AG04449 (cell line): Measurements from ENCODE around the gene MT2A.

Experiments used
- CTCF ChIA-PET: fragments of 350-600 bp; formaldehyde crosslinking; extraction: SDS; loops from one replicate; lab custom pipeline; 2021; ENCODE audit warnings: antibody characterized with exemption; lab: Yijun Ruan, JAX
- POLR2A ChIA-PET: fragments of 400-600, 350-600 bp; formaldehyde crosslinking; extraction: SDS; loops from one replicate; lab custom pipeline; 2020; ENCODE audit warnings: antibody characterized with exemption, inconsistent platforms; lab: Yijun Ruan, JAX
- DNase-seq: peaks from one replicate; pipeline ENCODE4 v3.0.0-alpha.2; 2010; ENCODE audit warnings: low read depth, low spot score
- H3K4me3 ChIP-seq: 2 replicates; pipeline ENCODE4 v1.5.1; 2011; ENCODE audit warnings: low read depth, mild to moderate bottlenecking, control low read depth, low read length
- TF ChIP-seq, protein P1 (sequence below): IDR thresholded peaks from one replicate; pipeline ENCODE4 v1.5.1; 2011; ENCODE audit warnings: mild to moderate bottlenecking, moderate library complexity, low read length, control low read depth, inconsistent platforms; ENCODE audit not compliant: insufficient read depth; ENCODE audit errors: missing control alignments

The MT2A gene

GRCh38 chr16:56613706-56614105, 5.3 kb downstream of the MT2A start:
- ChIA-PET POLR2A (interaction anchor here (17.5 kb wide), 1 partner anchor 12 kb away, joined by 263 read pairs; the partner anchor contains the start of gene MT1E), CTCF (interaction anchor here (1.2 to 2.8 kb wide), 3 partner anchors 10 to 89 kb away, joined by 4 to 12 read pairs (median 11); no protein-coding TSS in a partner anchor)
- TF ChIP-seq, protein P1, sequence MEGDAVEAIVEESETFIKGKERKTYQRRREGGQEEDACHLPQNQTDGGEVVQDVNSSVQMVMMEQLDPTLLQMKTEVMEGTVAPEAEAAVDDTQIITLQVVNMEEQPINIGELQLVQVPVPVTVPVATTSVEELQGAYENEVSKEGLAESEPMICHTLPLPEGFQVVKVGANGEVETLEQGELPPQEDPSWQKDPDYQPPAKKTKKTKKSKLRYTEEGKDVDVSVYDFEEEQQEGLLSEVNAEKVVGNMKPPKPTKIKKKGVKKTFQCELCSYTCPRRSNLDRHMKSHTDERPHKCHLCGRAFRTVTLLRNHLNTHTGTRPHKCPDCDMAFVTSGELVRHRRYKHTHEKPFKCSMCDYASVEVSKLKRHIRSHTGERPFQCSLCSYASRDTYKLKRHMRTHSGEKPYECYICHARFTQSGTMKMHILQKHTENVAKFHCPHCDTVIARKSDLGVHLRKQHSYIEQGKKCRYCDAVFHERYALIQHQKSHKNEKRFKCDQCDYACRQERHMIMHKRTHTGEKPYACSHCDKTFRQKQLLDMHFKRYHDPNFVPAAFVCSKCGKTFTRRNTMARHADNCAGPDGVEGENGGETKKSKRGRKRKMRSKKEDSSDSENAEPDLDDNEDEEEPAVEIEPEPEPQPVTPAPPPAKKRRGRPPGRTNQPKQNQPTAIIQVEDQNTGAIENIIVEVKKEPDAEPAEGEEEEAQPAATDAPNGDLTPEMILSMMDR, result no peak
- DNase-seq, result no peak
- H3K4me3 ChIP-seq, result no peak overlapping the region

DNA sequence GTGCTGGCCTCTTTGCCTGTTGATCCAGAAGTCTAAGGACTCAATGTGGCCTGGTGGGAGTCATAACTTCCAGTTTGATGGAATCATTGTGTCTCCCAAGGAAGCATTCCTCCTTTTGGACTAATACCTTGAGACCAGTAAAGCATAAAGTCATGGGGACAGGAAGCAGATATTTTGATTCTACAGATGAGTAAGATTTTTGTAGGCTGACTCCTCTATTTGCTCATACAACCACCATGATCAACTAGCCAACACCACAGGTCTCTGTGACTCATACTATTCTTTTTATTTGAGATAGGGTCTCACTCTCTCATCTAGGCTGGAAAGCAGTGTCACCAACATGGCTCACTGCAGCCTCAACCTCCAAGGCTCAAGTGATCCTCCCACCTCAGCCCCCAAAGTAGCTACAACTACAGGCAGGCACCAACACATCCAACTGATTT, 6.2 kb downstream of the MT2A start:
- H3K4me3 ChIP-seq, result no peak overlapping the region
- ChIA-PET POLR2A (interaction anchor here (17.5 kb wide), 1 partner anchor 12 kb away, joined by 263 read pairs; the partner anchor contains the start of gene MT1E), CTCF (no interaction called here)
- TF ChIP-seq, protein P1, result no peak
- DNase-seq, result no peak

DNA sequence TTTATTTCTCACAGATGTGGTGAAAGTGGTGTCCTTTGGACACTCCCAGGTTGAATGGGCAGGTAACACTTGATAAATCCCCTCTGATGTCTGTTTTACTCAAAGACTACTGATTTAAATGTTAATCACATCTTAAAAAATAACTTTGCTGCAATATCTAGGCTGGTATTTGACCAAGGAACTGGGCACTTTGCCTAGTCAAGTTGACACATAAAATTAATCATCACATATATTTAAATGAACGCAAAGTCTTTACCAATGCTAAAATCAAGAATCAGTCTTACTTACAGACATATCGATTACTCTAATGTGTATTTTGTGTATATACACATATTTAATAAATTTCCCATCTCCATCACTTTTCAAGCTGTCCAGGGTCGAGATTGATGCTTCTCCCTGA, 7.0 kb downstream of the MT2A start:
- ChIA-PET CTCF (interaction anchor here (1.0 to 1.4 kb wide), 2 partner anchors 15 to 87 kb away, joined by 3 to 4 read pairs; no protein-coding TSS in a partner anchor), POLR2A (interaction anchor here (17.5 kb wide), 1 partner anchor 11 kb away, joined by 263 read pairs; the partner anchor contains the start of gene MT1E)
- TF ChIP-seq, protein P1, result no peak
- DNase-seq, result no peak
- H3K4me3 ChIP-seq, result no peak overlapping the region

DNA sequence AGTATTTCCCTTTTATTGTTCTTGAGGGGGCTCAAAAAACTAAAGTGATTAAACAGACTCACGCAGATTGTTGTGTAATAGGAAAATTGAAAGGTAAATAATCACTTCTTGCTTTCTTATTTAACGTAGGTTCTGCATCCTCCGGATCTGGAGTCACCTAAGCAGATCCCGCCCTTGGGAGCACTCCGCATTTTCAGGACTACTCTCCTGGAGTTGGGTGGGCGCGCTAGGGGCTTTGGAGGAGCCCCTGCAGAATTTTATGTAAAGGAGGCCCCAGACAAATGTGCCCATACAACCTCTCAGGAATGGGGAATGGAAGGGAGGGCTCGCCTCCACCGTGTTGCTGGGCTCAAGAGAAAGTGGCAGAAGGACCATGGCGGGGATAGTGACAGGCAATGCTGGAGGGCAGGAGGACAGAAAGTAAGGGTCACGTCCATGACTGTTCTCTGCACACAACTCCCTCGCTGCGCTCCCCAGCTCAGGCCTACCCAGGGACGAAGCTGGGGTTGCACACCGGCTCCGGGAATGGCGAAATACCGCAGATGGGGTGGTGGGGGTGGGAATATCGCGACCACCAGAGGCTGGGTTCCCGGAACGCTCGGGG, 8.3 kb downstream of the MT2A start:
- ChIA-PET CTCF (interaction anchor here (1.6 kb wide), 1 partner anchor 9 kb away, joined by 4 read pairs; the partner anchor contains the start of gene MT1E), POLR2A (interaction anchor here (1.2 to 17.5 kb wide), 2 partner anchors 8 to 9 kb away, joined by 8 to 263 read pairs; partner anchors contain the start of genes MT1E and MT2A)
- TF ChIP-seq, protein P1, result no peak
- no peak for DNase-seq
- H3K4me3 ChIP-seq, result peak overlapping the region; percentile 25

DNA sequence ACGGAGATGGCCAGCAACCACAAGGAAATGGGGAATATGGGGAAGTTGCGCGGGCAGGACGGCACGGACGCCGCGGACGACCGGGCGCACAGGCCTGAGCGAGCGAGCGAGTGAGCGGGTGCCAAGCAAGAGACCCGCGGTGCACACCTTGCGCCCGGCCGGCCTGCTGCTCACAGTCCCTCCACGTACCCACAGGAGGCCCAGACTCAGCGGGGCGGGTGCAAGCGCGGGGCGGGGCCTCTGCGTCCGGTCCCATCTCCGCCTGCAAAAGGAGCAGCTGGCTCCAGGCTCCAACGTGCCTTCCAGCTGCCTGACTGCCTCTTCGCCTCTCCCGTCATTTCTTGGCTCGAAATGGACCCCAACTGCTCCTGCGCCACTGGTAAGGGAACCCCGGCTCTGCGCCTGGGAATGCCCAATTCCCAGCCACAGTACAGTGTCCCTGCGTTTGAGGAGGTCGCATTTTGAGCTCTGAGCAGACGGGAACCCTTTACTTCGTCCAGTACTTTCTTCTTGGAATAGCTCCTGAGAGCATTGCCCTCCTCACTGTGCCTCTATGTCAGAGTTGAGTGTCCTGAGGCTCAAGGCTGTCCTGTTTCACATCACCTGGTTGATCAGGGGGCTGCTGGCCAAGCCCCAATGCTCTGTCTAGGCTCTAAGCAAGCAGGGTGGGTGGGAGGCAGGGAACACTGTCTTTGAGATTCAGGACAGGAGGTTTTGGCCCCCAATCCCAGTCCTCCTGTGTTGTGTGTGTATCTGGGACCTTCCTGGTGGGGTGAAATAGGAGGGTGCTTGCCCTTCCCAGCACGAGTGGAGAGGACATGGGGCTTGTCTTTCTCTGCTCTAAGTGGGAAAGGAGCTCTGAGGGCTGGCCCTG, 9.1 kb downstream of the MT2A start:
- TF ChIP-seq, protein P1, result no peak
- H3K4me3 ChIP-seq, result peak overlapping the region; percentile 25
- DNase-seq, result no peak
- ChIA-PET CTCF (interaction anchor here (1.2 to 1.6 kb wide), 2 partner anchors 8 to 10 kb away, joined by 3 to 4 read pairs; partner anchors contain the start of genes MT1E and MT2A), POLR2A (interaction anchor here (0.6 to 17.5 kb wide), 4 partner anchors 9 to 316 kb away, joined by 3 to 263 read pairs (median 6); partner anchors contain the start of genes MT1E and MT2A)
